Thyroid gland (tissue), 4 donors: ENCODE data around the gene RASL10A.

ENCODE experiments used
- POLR2A ChIP-seq, 2 donors: fragments of 450-650 bp; IDR thresholded peaks; one replicate each; pipeline ENCODE4 v1.6.1; 2017; ENCODE audit warnings: antibody characterized with exemption in 2 of 2, mild to moderate bottlenecking in 2 of 2, moderate library complexity in 1 of 2
- TF ChIP-seq, protein P1 (sequence below), 6 experiments: fragments of 200-600 bp in 3 of 6; fragments of 450-650 bp in 3 of 6; sonication (generic) in 3 of 6; IDR thresholded peaks; one replicate each; pipeline ENCODE4 v1.5.1; 2016 to 2019; ENCODE audit warnings: antibody characterized with exemption in 6 of 6, mild to moderate bottlenecking in 2 of 6, inconsistent platforms in 1 of 6, moderate library complexity in 1 of 6

DNA sequence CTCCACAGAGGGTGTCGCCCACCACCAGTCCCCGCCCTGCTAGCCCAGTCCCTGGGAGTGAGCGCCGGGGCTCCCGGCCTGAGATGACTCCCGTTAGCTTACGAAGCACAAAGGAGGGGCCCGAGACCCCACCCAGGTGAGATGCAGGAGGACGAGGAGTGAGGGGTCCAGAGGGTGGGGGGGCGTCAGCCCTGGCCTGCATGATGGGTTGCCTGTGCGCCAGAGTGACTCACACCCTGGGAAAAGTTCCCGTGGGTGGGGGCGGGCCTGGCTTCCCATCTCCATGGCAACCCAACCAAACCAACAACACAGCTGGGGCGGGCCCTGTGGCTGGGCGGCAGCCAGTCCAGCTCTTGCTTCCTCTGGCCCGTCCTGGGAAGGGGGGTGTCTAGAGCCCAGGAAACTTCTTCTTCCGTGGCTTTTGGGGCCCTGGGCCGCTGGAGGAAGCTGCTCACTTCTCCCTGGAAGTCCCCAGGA lies 4.6 kb downstream of the RASL10A start:
- TF ChIP-seq, protein P1, sequence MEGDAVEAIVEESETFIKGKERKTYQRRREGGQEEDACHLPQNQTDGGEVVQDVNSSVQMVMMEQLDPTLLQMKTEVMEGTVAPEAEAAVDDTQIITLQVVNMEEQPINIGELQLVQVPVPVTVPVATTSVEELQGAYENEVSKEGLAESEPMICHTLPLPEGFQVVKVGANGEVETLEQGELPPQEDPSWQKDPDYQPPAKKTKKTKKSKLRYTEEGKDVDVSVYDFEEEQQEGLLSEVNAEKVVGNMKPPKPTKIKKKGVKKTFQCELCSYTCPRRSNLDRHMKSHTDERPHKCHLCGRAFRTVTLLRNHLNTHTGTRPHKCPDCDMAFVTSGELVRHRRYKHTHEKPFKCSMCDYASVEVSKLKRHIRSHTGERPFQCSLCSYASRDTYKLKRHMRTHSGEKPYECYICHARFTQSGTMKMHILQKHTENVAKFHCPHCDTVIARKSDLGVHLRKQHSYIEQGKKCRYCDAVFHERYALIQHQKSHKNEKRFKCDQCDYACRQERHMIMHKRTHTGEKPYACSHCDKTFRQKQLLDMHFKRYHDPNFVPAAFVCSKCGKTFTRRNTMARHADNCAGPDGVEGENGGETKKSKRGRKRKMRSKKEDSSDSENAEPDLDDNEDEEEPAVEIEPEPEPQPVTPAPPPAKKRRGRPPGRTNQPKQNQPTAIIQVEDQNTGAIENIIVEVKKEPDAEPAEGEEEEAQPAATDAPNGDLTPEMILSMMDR (IDR thresholded peaks at IDR 0.05): no peak
- TF ChIP-seq POLR2A (IDR thresholded peaks at IDR 0.05): no peak
